GM21825 (cell line): ENCODE results near the gene SERAC1.

Experiments used
- ATAC-seq: cut with Tn5 transposase; IDR thresholded peaks from one replicate; pipeline ENCODE4 v1.9.1; 2021; ENCODE audit warnings: mild to moderate bottlenecking, moderate library complexity; ENCODE audit not compliant: unreplicated experiment

Gene SERAC1

DNA sequence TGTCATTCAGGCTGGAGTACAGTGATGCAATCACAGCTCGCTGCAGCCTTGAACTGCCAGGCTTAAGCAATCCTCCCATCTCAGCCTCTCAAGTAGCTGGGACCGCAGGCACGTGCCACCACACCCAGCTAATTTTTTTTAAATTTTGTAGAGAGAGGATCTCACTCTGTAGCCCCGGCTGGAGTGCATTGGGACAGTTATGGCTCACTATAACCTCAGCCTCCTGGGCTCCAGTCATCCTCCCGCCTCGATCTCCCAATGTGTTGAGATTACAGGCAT lies 86.5 kb downstream of the SERAC1 start:
- no peak for ATAC-seq

DNA sequence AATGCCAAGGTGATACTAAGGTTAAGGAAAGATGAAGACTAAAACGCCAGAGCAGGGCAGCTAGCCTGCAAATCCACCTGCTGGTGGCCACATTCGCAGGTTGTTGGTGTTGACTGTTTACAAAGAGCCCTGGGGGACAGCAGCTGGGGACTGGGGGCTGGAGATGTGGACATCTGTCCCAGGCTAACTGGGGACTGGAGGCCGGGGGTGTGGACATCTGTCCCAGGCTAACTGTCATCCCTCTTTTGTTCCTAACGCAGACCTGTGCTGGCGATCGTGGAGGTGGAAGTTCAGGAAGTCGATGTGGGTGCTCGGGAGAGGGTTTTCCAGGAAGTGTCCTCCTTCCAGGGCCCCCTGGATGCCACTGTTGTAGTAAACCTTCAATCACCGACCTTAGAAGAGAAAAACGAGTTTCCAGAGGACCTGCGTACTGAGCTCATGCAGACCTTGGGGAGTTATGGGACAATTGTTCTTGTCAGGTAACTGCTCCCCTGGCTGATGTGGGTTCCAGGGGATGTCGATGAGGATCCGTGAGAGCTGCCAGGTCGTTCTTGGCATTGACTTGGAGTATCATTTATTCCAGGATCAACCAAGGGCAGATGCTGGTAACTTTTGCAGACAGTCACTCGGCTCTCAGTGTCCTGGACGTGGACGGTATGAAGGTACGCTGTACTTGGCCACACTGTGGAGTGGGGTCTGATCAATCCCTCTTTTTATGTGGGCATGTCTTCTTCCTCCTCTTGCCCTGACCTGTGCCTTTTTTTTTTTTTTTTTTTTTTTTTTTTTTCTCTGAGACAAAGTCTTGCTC lies 87.0 kb downstream of the SERAC1 start:
- ATAC-seq: no peak

DNA sequence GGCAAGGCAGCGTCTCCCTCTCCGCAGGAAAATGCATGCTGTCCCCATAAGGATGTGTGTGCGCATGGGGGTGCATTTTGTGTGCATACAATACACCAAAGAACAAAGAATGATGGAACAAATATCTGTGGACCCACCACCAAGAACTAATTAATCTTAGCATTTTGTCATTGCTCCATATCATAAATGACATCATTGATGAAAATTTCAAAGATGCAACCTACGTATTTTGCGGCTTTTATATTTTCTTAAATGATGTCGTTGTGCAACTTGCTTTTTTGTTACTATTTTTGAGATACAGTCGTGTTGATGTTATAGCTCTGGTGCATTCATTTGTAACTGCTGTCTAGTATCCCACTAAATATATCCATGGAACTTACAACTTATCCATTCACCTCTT lies 89.7 kb downstream of the SERAC1 start:
- no peak for ATAC-seq

DNA sequence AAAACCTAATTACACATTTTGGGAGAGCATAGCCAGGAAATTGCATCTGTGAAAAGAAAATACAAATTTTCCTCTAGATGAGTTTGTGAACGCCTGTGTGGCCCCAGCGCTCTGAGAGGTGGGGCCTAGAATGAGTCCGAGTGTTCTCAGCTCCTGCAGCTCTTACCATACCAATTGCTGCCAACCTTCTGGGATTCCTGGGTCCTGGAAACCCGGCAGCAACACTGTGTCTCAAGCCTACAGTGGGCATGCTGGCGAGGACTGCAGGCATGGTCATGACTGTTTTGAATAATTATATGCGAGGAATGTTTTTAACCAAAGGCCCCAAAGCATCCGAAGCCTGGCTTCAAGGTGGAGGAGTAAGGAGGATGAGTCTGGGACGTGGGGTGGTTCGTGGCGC lies 90.4 kb downstream of the SERAC1 start:
- ATAC-seq: no peak

DNA sequence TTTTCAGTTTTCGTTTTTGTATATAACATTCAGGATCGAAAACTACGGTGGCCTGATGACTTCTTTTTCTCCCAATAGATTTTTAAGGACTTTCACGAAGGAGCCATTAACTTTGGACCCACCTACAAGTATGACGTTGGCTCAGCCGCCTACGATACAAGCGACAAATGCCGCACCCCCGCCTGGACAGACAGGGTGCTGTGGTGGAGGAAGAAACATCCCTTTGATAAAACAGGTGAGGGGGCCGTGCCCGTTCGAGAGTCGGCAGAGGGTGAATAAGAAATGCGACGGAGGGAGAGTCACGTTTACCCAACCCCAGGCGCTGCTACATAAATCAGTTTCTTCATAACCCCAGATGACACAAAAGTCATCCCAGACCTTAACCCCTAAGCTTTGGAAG lies 91.5 kb downstream of the SERAC1 start:
- no peak for ATAC-seq

DNA sequence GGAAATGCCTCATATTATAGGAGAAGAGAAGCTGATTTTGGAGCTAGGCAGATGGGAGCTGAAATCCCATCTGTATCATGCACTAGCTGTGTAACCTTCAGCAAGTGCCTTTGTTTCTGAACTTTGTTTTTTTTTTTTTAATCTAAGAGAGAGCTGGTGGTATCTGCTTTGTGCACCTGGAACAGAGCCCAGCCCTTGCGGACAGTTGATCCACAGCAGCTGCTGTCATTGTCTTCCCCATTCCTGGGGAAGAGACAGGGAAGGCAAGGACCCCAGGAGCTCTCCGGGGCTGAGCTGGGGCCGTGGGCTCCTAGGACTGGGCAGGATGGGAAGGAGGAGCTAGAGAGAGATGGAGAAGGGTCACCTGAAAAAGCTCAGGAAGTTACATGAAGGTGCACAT lies 94.3 kb downstream of the SERAC1 start:
- ATAC-seq: no peak

DNA sequence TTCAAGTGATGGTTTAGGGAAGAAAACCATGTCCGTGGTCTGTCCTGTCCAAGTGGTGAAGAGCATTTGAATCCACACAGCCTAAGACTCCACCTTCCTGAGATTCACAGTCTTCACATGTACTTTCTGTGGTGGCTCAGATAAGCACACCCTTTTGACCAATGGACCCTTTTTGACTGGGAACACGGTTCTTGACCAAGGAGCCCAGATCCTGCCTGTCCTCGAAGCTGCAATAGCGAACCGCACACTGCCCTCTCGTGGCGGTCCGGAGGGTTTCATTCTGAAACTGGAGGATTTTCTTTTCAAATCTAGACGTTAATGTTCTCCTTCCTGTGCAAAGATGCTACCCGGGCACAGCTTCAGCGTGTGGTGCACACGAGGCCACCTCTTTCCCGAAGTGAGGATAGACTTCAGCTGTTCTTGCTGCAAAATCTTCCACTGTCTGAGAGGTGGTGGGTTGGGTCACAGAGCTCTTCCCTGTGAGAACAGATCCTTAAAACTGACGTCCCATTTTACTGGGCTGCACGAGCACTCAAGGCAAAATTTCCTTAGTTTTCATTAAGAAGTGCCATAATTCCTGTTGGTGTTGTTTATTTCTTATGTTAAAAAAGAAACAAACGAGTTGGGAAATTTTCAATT lies 95.9 kb downstream of the SERAC1 start:
- no peak for ATAC-seq

DNA sequence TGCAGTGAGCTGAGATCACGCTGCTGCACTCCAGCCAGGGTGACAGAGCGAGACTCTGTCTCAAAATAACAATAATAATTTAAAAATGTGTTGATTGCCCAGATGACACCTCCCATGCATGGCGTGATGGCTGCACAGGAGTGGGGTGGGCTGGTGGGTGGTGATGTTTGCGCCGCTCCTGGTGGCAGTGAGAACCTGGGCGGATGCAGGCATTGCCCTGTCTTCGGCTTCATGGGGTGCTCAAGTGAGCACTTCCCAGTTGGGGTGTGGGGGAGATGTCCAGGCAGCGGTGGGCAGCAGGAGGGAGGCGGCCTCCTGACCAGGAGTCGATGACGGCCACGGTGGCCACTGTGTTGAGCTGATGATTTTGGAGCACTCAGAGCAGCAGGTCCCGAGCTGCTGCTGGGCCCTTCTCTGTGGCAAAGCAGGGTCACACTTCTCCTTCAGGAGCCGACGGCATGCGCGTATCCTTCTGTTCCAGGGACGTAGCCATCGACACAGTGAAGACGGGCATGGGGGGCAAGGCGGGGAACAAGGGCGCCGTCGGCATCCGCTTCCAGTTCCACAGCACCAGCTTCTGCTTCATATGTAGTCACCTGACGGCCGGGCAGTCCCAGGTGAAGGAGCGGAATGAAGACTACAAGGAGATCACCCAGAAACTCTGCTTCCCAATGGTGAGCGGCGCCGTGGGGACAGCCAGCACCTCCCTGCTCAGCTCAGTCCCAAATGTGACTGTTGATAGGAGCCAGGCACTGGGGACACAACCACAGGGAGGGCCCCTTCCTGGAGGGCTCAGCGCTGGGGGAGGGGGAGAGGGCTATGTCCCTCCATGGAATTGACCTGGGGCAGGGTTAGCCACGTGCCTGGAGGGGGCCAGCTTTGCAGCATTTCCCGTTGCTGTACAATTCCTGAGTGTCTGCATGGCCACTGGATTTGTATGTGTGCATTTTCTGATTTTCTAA lies 96.7 kb downstream of the SERAC1 start:
- no peak for ATAC-seq

DNA sequence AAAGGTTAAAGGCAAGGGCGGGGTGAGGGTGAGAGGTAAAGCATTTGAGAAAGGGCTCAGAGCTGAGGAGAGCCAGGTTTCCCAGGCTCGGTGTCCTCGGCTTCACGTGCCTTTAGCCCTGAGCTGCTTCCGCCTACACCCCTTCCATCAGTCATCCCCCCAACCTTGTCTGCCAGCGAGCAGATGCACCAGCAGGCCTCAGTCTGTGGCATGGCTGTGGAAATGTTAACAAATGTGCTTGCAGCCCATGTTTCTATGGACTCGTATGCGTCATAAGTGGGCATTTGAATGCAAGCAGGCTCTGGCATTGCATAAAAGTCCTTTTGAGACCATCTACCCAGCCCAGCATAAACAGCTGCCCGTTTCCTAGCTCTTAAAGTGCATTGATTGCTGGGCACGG lies 97.5 kb downstream of the SERAC1 start:
- ATAC-seq: no peak

DNA sequence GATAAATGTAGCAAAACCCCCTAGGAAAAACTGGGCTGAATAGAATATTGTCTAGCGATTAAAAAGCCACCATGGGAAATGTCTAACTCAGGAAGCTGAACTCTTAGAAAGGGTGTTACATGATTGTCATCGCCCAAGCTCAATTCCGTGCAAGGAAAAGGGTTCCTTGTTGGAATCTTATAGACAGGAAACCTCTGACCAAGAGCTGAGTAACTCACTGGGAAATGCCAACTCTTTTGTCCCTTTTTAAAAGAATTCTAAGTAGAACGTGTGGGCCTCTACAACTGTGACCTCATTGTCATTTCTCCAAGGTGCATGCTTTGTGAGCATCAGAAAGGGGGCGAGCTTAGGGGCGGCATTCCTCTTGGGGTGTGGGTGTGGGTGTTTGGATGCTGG lies 98.3 kb downstream of the SERAC1 start:
- ATAC-seq: no peak

DNA sequence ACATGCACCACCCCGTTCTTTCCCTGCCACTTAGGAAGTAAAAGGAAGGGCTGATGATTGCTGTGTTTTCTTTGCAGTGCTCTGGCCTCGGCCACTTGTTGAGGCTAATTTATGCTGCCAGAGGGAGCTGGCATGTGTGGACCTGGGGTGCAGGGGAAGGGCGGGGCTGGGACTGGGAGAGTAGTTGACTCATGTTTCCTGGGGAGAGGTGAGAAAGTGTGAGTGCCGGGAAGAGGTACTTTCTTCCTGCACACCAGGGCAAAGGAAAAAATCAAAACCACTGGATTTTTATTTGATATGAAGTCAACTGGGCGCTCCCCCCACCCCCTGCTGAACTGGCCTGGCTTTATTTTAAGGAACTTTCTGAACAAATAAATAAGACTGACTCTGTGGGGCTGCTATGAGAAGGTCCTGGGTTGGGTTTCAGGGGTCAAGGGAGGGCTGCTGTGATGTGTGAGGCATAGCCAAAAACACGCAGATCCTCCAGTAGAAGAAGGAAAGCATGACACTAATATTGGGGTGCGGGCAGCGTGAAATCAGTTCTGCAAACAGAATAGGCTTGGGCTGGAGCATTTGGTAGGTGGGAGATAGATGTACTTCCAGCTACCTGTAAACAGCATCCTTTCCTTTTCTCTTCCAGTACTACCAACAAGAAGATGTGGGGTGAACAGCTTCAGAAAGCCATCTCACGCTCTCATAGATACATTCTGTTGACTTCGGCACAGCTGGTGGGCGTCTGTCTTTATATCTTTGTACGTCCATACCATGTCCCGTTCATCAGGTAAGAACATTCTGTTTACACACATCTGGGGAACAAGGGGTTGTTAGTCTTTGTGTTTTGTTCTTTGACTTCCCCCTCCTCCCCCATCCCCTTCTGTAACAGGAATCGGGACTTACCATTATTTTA lies 98.9 kb downstream of the SERAC1 start:
- no peak for ATAC-seq

DNA sequence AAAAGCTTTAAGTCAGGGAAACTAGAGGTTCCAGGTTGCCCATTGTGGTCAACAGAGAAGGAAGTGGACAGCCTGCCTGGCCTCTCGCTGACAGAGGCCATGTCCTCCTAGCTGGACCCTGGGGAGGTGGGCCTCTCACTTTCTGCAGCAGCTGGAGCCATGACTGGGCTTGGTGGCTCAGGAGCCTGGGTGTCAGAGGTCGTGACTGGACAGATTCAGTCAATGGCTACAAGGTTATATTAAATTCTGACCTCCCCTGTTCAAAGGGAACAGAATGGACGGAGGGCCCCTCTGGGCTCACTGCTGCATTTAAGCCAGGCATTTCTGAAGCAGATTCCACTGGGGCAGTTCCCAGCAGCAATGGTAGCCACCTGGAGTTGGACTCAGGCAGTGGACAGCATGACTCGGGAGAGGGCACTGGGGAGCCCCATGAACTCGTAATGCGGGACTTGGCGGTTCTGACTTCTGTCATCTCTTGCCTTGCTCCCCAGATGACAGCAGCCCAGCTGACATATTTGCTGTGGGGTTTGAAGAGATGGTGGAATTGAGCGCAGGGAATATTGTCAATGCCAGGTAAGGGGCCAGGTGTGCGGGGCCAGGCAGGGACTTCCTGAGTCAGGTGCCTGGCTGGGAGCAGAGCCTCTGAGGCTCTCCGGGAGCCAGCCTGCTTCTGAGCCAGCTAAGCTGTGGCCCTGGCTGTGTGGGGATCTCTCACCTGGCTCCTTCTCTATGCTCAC lies 99.7 kb downstream of the SERAC1 start:
- no peak for ATAC-seq

DNA sequence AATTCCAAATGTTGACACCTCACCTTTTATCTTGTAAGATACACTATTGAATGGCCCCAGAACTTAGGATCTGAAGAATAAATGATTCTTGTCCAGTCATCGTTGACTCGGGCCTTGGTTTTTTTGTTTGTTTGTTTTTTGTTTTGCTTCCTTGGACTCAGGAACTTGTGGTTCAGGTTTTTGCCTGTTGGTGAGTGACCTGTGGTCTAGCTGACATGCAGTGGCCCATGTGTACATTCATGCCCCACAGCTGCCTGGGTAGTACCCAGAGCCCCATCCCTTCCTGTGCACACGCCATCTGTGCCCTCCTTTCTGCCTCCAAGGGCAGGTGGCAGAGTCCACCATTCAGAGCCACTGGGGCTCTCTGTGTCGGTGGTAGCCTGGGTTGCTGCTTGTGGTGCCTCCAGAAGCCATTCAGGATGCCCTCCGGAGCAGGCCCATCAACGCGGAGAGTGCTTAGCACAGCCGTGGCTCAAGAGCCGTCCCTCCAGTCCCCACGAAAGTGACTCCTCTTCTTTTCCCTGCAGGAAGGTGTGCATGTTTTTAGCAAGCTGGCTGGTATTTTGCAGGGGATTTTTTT lies 100.5 kb downstream of the SERAC1 start:
- ATAC-seq: no peak

DNA sequence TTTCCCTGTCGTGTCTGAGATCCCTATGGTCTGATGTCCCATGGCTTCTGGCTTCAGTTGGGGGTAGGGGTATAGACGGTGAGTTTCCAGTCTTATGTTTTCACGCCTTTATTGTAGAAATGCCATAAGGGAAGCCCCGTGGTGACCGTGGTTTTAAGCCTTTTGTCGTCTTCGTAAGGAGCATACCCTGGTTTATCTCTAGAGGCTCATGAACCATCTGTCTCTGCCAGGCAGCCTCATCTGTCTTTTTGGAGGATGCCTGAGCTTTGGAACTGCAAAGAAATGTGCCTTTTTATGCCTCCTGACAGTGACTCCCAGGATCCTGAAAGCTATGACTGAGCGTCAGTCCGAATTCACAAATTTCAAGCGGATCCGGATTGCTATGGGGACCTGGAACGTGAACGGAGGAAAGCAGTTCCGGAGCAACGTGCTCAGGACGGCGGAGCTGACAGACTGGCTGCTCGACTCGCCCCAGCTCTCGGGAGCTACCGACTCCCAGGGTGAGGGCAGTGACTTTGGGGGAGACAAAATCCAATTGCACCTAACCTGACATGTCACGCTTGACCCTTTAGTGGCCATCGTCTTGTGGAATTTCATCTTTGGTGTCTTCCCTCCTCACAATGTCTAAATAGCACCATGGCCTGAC lies 101.8 kb downstream of the SERAC1 start:
- no peak for ATAC-seq

DNA sequence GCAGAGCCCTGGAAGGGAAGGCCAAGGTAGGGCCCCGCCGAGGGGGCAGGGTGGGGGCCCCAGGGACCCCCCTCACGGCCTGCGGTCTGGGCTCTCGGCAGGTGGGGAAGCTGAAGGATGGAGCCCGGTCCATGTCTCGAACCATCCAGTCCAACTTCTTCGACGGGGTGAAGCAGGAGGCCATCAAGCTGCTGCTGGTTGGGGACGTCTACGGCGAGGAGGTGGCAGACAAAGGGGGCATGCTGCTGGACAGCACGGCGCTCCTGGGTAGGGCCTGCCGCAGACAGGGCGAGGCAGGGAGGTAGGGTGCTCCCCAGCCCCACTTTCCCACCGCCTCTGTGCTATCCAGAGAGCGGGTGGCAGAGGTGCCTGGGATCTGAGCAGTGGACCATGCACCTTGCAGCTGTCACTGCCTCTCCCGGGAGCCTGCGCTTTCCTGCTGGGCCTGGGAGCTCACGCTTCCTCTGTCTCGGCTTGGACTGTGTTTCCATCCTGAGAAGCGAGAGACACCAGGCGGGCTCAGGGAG lies 103.3 kb downstream of the SERAC1 start:
- ATAC-seq: no peak

DNA sequence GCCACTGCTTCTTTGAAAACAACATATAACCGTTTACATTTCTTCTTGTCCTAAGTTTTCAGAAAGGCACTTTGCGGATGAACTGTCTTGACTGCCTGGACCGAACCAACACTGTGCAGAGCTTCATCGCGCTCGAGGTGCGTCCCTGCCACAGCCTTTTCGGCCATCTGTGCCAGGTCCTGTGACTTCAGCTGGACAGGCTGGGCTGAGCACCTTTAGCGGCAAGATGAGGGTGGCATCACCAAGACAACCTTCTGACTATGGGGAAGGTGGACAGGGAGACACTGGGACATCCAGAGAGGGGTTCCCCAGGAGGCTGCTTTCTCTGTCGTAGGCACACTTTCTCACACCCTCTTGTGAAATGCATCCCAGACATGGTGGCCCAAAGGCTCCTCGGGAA lies 104.3 kb downstream of the SERAC1 start:
- no peak for ATAC-seq

DNA sequence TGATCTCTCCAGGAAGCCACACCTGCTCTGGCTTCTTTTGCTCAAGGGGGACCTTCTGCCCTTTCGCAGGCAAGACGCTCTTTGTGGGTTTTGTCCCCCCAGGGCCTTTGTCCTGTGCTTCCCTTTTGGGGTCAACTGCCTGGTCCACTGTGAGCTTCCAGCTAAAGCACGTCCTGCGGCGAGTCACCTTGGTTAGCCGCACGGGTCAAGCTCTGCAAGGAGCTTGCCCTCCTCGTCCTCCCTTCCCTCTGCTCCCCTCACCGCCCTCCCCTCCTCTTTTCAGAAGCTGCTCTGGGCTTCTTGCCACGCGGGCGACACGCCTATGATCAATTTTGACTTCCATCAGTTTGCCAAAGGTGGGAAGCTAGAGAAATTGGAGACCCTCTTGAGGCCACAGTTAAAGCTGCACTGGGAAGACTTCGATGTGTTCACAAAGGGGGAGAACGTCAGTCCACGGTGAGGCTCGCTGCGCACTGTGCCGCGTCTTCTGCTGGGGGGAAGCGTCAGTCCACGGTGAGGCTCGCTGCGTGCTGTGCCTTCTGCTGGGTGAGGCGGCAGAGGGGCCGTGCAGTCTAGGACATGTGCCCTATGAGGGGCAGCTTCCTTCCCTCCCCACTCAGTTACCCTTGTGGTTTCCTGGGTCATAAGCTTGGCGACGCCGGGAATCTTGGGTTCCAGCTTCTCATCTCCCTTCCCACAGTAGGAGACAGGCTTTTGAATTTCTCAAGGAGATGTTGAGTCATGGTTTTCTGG lies 106.2 kb downstream of the SERAC1 start:
- ATAC-seq: no peak

DNA sequence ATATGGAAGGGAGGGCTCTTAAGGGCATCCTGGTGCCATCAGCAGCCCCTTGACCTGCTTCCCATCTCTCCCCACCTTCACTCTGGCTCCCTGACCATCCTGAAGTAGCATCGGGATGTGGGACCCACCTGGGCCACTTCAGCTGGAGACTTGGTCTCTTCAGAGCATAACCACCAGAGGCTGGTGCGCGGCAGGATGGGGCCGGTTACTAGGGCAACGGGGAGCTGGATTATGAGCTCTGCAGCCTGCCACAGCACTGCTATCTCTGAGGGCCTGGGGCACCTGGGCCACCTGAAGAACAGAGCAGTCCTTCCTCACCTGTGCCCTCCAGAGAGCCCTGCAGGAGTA lies 106.7 kb downstream of the SERAC1 start:
- ATAC-seq: no peak
